Tibial nerve (tissue), 4 donors: ENCODE results near the gene EDA.

Experiments used
- CTCF ChIP-seq, 5 experiments: fragments of 200-600 bp in 3 of 5; fragments of 450-650 bp in 2 of 5; sonication (generic) in 3 of 5; IDR thresholded peaks; one replicate each; pipeline ENCODE4 v1.5.1; 2016 to 2019; ENCODE audit warnings: antibody characterized with exemption in 5 of 5, mild to moderate bottlenecking in 3 of 5, moderate library complexity in 2 of 5
- EP300 ChIP-seq, 2 donors: sonication (generic); formaldehyde crosslinking; IDR thresholded peaks; one replicate each; pipeline ENCODE4 v1.6.1; 2017; ENCODE audit warnings: antibody characterized with exemption in 2 of 2, mild to moderate bottlenecking in 1 of 2
- POLR2A ChIP-seq, 2 donors: fragments of 450-650 bp; IDR thresholded peaks; one replicate each; pipeline ENCODE4 v1.6.1; 2017; ENCODE audit warnings: antibody characterized with exemption in 2 of 2, mild to moderate bottlenecking in 2 of 2, moderate library complexity in 2 of 2

- TF ChIP-seq CTCF (IDR thresholded peaks at IDR 0.05), result no peak
- TF ChIP-seq EP300 (IDR thresholded peaks at IDR 0.05), result no peak
- TF ChIP-seq POLR2A (IDR thresholded peaks at IDR 0.05), result no peak
Measured at GRCh38 chrX:69793260-69793935, 177.5 kb downstream of the EDA start.
